Cardiac fibroblast (primary cell): ENCODE data around the gene GPR149.

ENCODE experiments used
- DNase-seq, 2 donors: peaks; one replicate each; pipeline versions ENCODE4 v3.0.0 to v3.0.0-alpha.2; 2010; ENCODE audit warnings: low read depth in 2 of 2
- H3K4me3 ChIP-seq, 2 donors: replicated peaks in 1 of 2; 1 replicate in 1 of 2; 2 replicates in 1 of 2; pipeline ENCODE4 v1.5.1; 2011; ENCODE audit warnings: low read depth in 2 of 2, low read length in 2 of 2, mild to moderate bottlenecking in 2 of 2, moderate library complexity in 1 of 2
- TF ChIP-seq, protein P1 (sequence below): IDR thresholded peaks from one replicate; pipeline ENCODE4 v1.5.1; 2011; ENCODE audit warnings: low read depth, mild to moderate bottlenecking, low read length, inconsistent platforms

The GPR149 gene

DNA sequence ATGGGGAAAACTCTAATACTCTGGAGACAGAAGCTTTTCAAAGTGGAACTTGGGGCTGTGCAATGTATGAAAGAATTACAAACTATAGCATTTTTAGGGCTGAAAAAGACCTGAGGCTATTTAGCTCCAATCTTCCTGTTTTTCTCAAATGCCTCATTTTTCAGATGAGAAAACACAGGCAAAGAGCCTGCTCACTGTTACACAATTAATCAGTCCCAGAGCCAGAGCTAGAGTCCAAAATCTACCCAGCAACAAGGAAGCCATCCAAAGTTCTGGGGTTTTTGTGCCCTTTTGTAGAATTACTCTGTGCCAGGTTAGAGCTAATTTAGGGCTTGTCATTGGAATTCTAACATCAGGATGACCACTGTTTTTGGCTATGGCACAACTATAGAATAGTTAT is 45.5 kb downstream of the GPR149 start:
- H3K4me3 ChIP-seq = no peak overlapping the region
- DNase-seq = no peak
- TF ChIP-seq, protein P1, sequence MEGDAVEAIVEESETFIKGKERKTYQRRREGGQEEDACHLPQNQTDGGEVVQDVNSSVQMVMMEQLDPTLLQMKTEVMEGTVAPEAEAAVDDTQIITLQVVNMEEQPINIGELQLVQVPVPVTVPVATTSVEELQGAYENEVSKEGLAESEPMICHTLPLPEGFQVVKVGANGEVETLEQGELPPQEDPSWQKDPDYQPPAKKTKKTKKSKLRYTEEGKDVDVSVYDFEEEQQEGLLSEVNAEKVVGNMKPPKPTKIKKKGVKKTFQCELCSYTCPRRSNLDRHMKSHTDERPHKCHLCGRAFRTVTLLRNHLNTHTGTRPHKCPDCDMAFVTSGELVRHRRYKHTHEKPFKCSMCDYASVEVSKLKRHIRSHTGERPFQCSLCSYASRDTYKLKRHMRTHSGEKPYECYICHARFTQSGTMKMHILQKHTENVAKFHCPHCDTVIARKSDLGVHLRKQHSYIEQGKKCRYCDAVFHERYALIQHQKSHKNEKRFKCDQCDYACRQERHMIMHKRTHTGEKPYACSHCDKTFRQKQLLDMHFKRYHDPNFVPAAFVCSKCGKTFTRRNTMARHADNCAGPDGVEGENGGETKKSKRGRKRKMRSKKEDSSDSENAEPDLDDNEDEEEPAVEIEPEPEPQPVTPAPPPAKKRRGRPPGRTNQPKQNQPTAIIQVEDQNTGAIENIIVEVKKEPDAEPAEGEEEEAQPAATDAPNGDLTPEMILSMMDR = no peak

DNA sequence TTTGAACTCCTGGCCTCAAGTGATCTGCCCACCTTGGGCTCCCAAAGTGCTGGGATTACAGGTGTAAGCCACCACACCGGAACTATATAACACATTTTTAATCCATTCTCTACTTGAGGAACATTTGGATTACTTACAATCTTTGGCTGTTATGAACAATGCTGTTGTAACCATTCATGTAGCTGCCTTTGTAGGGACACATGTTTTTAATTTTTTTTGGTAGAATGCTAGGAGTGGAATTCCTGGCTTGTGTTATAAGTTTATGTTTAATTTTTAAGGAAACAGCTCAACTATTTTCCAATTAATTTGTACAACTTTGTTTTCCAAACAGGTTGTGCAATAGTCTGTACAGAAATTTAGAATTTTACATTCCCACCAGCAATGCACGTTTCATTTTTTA is 51.7 kb downstream of the GPR149 start:
- no peak for DNase-seq
- H3K4me3 ChIP-seq = no peak overlapping the region
- TF ChIP-seq, protein P1 = no peak

DNA sequence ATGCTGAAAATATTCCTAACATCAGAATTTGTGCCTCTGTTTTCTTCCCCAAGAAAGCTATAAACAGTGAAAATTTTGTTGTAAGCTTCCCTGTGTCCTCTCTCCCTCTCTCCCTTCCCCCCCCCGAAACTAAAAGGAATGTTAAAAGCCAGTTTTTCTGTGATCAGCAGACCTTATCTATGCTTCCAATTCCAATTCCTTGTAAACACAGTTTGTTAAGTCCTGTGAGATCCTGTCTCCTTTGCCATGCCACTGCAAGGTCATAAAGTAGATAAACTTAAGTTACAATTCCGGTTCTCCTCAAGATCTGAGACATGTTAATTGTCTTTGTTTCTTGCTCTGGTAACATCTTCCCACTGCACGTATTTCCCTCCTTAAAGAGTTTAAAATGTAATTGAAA is 62.8 kb downstream of the GPR149 start:
- no peak for DNase-seq
- TF ChIP-seq, protein P1 = no peak
- H3K4me3 ChIP-seq = no peak overlapping the region

DNA sequence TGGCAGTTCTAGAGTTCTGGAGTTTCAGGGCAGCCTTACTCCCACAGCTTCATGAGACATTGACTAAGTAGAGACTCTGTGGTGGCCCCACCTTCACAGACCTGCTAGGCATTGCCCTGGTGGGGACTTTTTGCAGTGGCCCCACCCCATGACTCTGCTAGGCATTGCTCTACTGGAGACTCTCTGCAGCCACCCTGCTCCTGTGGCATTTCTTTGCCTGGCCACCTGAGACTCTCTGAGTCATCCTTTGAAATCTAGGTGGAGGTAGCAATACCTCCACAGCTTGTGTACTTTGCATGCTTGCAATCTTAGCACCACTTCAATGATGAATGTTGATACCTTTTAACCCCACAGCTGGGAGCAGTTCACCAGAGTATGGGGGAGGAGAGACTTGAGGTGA is 65.1 kb downstream of the GPR149 start:
- H3K4me3 ChIP-seq = no peak overlapping the region
- TF ChIP-seq, protein P1 = no peak
- DNase-seq = no peak

DNA sequence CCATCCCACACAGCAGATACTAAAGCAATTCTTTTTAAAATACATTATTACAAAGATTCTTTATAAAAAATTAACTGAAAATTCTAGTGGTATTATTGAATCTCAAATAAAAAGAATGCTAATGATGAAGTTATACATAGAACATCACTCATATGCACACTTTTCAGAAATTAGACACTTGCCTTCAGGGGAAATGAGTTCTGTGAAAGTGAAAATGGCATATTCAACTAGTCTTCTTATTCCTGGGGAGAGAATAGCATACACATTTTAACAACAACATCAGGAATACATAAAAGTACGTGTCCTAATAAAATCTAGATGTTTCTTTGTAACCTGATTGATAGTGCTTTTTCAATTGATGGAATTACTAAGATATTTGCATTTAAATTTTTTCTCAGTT is 68.9 kb downstream of the GPR149 start:
- DNase-seq = no peak
- TF ChIP-seq, protein P1 = no peak
- no peak overlapping the region for H3K4me3 ChIP-seq

DNA sequence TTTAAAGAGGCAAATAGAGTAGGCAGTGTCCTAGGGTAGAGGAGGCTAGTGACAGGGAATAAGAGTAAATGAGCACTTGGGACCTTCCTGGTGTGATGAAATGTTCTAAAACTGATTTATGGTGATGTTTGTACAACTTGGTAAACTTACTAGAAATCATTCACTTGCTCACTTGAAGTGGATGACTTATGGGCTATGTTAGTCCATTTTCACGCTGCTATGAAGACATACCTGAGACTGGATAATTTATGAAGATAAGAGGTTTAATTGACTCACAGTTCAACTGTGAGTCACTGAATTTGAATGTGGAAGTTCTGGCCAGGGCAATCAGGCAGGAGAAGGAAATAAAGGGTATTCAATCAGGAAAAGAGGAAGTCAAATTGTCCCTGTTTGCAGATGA is 74.0 kb downstream of the GPR149 start:
- DNase-seq = no peak
- TF ChIP-seq, protein P1 = no peak
- H3K4me3 ChIP-seq = no peak overlapping the region

DNA sequence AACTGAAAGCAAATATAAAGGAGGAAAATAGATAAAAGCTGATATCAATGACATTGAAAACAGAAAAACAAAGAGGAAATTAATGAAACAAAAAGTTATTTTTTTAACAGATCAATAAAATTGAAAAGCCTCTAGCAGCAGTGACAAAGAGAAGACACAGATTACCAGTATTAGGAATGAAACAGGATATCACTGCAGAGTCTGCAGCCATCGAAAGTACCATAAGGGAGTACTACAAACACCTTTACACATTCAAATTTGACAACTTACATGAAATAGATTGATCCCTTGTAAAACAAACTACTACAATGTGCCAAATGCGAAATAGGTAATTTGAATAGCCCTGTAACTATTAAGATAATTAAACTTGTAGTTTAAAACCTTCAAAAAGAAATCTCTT is 80.8 kb downstream of the GPR149 start:
- H3K4me3 ChIP-seq = no peak overlapping the region
- TF ChIP-seq, protein P1 = no peak
- no peak for DNase-seq
